ENCODE data around the gene SLC39A7.

SLC39A7 gene

DNA sequence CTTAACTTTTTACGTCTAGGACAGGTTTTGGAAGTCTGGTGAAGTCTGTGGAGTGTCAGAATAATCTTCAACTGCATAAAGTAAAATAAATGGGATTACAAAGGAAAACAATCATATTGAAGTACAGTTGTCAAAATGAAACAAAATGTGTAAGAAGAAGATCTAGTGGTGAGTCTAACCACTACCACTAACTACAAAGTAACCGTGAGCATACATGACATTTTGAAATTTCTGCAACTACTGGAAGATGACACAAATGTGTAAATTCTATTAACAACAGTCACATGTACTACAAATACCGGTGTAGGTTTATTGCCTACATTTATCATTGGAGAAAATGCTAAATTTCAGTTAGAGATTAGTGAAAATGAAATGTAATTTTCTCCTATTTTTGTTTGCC is 41.3 kb downstream of the SLC39A7 start:
- H3K4me3 ChIP-seq (ENCODE audit: low read depth, low read length): no peak overlapping the region
- no peak for DNase-seq (ENCODE audit: low read depth)
- TF ChIP-seq MYC (IDR thresholded peaks at IDR 0.05; ENCODE audit: low read depth, low read length) (no peak), POLR2A (IDR thresholded peaks at IDR 0.05; ENCODE audit: extremely low read depth, insufficient read length) (no peak), CTCF (IDR thresholded peaks at IDR 0.05; ENCODE audit: low read depth, low read length) (no peak)
- TF ChIP-seq, protein P1, sequence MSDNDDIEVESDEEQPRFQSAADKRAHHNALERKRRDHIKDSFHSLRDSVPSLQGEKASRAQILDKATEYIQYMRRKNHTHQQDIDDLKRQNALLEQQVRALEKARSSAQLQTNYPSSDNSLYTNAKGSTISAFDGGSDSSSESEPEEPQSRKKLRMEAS (IDR thresholded peaks at IDR 0.05; ENCODE audit: low read depth, low read length): no peak

- no peak for DNase-seq (ENCODE audit: low read depth)
- no peak overlapping the region for H3K4me3 ChIP-seq (ENCODE audit: low read depth, low read length)
- no peak for TF ChIP-seq CTCF (IDR thresholded peaks at IDR 0.05; ENCODE audit: low read depth, low read length)
- no peak for TF ChIP-seq MYC (IDR thresholded peaks at IDR 0.05; ENCODE audit: low read depth, low read length)
- TF ChIP-seq POLR2A (IDR thresholded peaks at IDR 0.05; ENCODE audit: extremely low read depth, insufficient read length): no peak
- TF ChIP-seq, protein P1 (IDR thresholded peaks at IDR 0.05; ENCODE audit: low read depth, low read length): no peak
Measured at GRCh38 chr6:33243476-33243875, 42.8 kb downstream of the SLC39A7 start.

GRCh38 chr6:33247977-33248642 is 47.4 kb downstream of the SLC39A7 start:
- DNase-seq (ENCODE audit: low read depth): peak; percentile 91
- TF ChIP-seq CTCF (IDR thresholded peaks at IDR 0.05; ENCODE audit: low read depth, low read length) (peak; percentile 83), POLR2A (IDR thresholded peaks at IDR 0.05; ENCODE audit: extremely low read depth, insufficient read length) (no peak), MYC (IDR thresholded peaks at IDR 0.05; ENCODE audit: low read depth, low read length) (no peak)
- peak overlapping the region; percentile 61 for H3K4me3 ChIP-seq (ENCODE audit: low read depth, low read length)

DNA sequence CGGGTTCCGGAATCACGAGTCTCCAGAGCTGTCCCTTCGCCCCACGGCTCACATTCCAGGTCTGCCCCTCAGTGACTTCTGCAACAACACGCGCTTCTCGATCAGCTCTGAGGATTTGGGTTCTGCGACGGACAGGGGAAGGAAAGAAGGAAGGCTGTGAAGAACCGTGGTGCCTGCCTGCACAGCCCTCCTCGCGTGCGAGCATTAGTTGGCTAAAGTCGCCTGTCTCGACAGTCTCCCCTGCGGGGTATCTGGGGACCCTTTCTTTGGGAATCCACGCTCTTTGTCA is 47.9 kb downstream of the SLC39A7 start:
- DNase-seq (ENCODE audit: low read depth): peak; percentile 72
- no peak for TF ChIP-seq MYC (IDR thresholded peaks at IDR 0.05; ENCODE audit: low read depth, low read length)
- no peak for TF ChIP-seq CTCF (IDR thresholded peaks at IDR 0.05; ENCODE audit: low read depth, low read length)
- no peak for TF ChIP-seq POLR2A (IDR thresholded peaks at IDR 0.05; ENCODE audit: extremely low read depth, insufficient read length)
- TF ChIP-seq, protein P1 (IDR thresholded peaks at IDR 0.05; ENCODE audit: low read depth, low read length): peak; percentile 49
- H3K4me3 ChIP-seq (ENCODE audit: low read depth, low read length): peak overlapping the region; percentile 61

GRCh38 chr6:33248932-33249731 is 48.5 kb downstream of the SLC39A7 start:
- H3K4me3 ChIP-seq (ENCODE audit: low read depth, low read length): peak overlapping the region; percentile 94
- DNase-seq (ENCODE audit: low read depth): peak; percentile 100
- TF ChIP-seq CTCF (IDR thresholded peaks at IDR 0.05; ENCODE audit: low read depth, low read length) (no peak), MYC (IDR thresholded peaks at IDR 0.05; ENCODE audit: low read depth, low read length) (peak; percentile 88), POLR2A (IDR thresholded peaks at IDR 0.05; ENCODE audit: extremely low read depth, insufficient read length) (peak; percentile 74)
- TF ChIP-seq, protein P1 (IDR thresholded peaks at IDR 0.05; ENCODE audit: low read depth, low read length): peak; percentile 81

All from NB4 (cell line).